ENCODE data around the gene SNUPN. TPM values are rescaled to one million over a fixed set of nuclear protein-coding genes. Genes with fewer than 3 reads are reported as not detected.
"Not testable (repeated sequence)": the region's sequence is repeated elsewhere in the genome, so short reads cannot be mapped to it uniquely, and the experiment has no call there.

SNUPN gene
- total RNA-seq, 2 experiments from 2014 or later = 28.2 to 28.5 TPM

DNA sequence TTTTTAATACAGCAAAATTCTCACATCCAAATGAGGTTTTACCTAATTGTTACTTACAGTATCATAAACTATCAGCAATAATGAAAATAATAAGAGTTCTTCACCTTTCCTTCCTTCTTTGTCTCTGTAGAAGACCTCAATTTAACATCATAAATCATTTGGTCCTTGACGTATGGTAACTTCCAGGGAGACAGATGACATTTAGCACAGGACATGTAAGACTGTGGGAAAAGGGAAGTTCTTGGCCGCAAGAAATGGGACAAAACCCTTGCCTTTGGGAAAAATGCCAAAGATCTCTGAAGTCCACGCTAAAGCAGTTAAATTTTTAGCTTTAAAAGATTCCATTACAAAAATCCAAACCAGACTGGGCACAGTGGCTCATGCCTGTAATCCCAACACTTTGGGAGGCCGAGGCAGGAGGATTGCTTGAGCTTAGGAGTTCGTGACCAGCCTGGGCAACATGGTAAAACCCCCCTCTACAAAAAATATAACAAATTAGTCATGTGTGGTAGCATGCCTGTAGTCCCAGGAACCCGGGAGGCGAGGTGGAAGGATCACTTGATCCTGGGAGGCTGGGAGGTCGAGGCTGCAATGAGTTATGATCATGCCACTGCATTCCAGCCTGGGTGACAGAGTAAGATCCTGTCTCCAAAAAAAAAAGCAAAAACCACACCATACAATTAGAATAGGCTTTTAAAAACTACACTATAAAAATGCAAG, 55.2 kb downstream of the SNUPN start:
- H3K36me3 Mint-ChIP-seq (ENCODE audit: low read depth) = peaks cover 4% of the 10 kb centered on the region
- ChIA-PET CTCF (no interaction called here), POLR2A (no interaction called here)
- DNase-seq = no peak
- TF ChIP-seq, protein P1, sequence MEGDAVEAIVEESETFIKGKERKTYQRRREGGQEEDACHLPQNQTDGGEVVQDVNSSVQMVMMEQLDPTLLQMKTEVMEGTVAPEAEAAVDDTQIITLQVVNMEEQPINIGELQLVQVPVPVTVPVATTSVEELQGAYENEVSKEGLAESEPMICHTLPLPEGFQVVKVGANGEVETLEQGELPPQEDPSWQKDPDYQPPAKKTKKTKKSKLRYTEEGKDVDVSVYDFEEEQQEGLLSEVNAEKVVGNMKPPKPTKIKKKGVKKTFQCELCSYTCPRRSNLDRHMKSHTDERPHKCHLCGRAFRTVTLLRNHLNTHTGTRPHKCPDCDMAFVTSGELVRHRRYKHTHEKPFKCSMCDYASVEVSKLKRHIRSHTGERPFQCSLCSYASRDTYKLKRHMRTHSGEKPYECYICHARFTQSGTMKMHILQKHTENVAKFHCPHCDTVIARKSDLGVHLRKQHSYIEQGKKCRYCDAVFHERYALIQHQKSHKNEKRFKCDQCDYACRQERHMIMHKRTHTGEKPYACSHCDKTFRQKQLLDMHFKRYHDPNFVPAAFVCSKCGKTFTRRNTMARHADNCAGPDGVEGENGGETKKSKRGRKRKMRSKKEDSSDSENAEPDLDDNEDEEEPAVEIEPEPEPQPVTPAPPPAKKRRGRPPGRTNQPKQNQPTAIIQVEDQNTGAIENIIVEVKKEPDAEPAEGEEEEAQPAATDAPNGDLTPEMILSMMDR (IDR thresholded peaks at IDR 0.05) = no peak
- H3K4me3 Mint-ChIP-seq = no peak overlapping the region
- intact Hi-C loops (cut with micrococcal nuclease) = no loop called here
- no peaks in the 10 kb centered on the region for H3K27me3 Mint-ChIP-seq
- no peak overlapping the region for H3K27ac Mint-ChIP-seq
- ATAC-seq = no peak
- H3K4me1 Mint-ChIP-seq (ENCODE audit: low read depth) = peaks cover 14% of the 10 kb centered on the region
- H3K9me3 Mint-ChIP-seq = no peaks in the 10 kb centered on the region

DNA sequence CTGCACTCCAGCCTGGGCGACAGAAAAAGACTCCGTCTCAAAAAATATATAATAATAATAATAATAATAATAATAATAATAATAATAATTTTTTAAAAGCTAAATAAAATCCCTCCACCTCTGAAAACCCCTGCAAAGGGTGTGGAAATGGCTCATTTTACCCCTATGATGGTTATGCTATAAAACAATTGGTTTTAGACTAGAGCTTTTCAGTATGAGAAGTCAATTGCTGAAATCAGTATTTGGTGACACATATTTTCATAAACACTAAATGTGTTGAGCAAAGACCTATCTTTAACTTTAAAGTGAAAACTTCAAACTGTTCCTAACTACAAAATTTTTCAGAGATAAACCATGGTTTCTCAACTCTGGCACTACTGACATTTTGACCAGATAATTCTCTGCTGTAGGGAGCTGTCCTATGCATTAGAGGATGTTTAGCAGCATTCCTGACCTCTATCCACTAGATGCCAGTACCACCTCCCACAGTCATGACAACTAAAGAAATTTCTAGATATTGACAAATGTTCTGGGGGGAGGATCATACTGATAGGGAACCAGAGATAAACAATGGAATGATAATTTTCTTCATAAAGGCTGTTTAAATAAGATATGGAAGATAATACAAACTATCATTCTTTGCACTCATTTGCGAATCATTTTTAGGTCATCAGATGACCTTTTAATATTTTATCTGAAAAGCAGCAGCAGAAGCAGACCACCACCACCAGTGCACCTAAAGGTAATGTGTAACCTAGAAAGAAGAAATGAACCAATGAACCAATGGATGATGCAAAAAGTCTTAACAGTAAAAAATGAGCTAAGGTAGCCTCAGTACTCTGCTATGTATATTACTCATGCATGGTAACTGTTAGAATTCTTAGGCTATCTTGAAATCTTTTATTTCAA, 60.2 kb downstream of the SNUPN start:
- Mint-ChIP-seq H3K9me3 (no peaks in the 10 kb centered on the region), H3K27me3 (no peaks in the 10 kb centered on the region), H3K27ac (no peak overlapping the region), H3K36me3 (ENCODE audit: low read depth) (peaks cover 5% of the 10 kb centered on the region), H3K4me1 (ENCODE audit: low read depth) (peaks cover 3% of the 10 kb centered on the region), H3K4me3 (no peak overlapping the region)
- intact Hi-C loops (cut with micrococcal nuclease) = no loop called here
- TF ChIP-seq, protein P1 (IDR thresholded peaks at IDR 0.05) = no peak
- ChIA-PET POLR2A (interaction anchor here (0.6 to 1.2 kb wide), 3 partner anchors 21 to 154 kb away, joined by 3 to 4 read pairs (median 3); no protein-coding TSS in a partner anchor), CTCF (interaction anchor here (1.9 kb wide), 1 partner anchor 14 kb away, joined by 5 read pairs; the partner anchor contains the start of gene PTPN9)
- ATAC-seq (no peak), DNase-seq (no peak)

DNA sequence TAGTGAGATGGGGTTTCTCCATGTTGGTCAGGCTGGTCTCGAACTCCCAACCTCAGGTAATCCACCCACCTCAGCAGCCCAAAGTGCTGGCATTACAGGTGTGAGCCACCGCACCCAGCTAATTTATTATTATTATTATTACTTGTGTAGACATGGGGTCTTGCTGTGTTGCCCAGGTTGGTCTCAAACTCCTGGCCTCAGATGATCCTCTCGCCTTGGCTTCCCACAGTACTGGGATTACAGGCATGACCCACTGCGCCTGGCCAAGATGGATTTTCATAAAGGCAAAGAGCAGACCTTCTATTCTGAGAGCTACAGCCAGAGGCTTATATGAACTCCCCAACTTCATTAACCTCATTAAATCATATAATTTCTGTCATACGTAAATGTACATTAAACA, 63.6 kb downstream of the SNUPN start:
- Mint-ChIP-seq H3K27me3 (no peaks in the 10 kb centered on the region), H3K36me3 (ENCODE audit: low read depth) (peaks cover 3% of the 10 kb centered on the region), H3K27ac (no peak overlapping the region), H3K4me1 (ENCODE audit: low read depth) (peaks cover 3% of the 10 kb centered on the region), H3K9me3 (no peaks in the 10 kb centered on the region), H3K4me3 (no peak overlapping the region)
- intact Hi-C loops (cut with micrococcal nuclease) = no loop called here
- TF ChIP-seq, protein P1 (IDR thresholded peaks at IDR 0.05) = no peak
- ATAC-seq = no peak
- no peak for DNase-seq
- ChIA-PET CTCF (interaction anchor here (0.9 to 1.5 kb wide), 2 partner anchors 85 to 660 kb away, joined by 3 read pairs; no protein-coding TSS in a partner anchor), POLR2A (no interaction called here)

DNA sequence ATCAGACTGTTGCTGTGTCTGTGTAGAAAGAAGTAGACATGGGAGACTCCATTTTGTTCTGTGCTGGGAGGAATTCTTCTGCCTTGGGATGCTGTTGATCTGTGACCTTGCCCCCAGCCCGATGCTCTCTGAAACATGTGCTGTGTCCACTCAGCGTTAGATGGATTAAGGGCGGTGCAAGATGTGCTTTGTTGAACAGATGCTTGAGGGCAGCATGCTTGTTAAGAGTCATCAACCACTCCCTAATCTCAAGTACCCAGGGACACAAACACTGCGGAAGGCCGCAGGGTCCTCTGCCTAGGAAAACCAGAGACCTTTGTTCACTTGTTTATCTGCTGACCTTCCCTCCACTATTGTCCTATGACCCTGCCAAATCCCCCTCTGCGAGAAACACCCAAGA, 66.2 kb downstream of the SNUPN start:
- intact Hi-C loops (cut with micrococcal nuclease); ATAC-seq; H3K27ac Mint-ChIP-seq; H3K27me3 Mint-ChIP-seq; DNase-seq; POLR2A ChIA-PET; CTCF ChIA-PET; H3K9me3 Mint-ChIP-seq; H3K4me3 Mint-ChIP-seq; H3K4me1 Mint-ChIP-seq (ENCODE audit: low read depth); H3K36me3 Mint-ChIP-seq (ENCODE audit: low read depth): not testable (repeated sequence)

DNA sequence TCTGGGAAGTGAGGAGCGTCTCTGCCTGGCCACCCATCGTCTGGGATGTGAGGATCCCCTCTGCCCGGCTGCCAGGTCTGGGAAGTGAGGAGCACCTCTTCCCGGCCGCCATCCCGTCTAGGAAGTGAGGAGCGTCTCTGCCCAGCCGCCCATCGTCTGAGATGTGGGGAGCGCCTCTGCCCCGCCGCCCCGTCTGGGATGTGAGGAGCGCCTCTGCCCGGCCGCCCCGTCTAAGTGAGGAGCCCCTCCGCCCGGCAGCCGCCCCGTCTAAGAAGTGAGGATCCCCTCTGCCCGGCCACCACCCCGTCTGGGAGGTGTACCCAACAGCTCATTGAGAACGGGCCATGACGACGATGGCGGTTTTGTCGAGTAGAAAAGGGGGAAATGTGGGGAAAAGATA, 66.6 kb downstream of the SNUPN start:
- H3K4me1 Mint-ChIP-seq (ENCODE audit: low read depth); DNase-seq; H3K4me3 Mint-ChIP-seq; H3K36me3 Mint-ChIP-seq (ENCODE audit: low read depth); CTCF ChIA-PET; H3K27me3 Mint-ChIP-seq; H3K27ac Mint-ChIP-seq; ATAC-seq; POLR2A ChIA-PET; H3K9me3 Mint-ChIP-seq; intact Hi-C loops (cut with micrococcal nuclease): not testable (repeated sequence)

Data from activated CD8-positive, alpha-beta T cell treated with anti-CD3 and anti-CD28 coated beads for 36 hours (primary cell).